Left ventricle myocardium superior (tissue), 1 donor: Measurements from ENCODE around the gene RHOB. TPM values are rescaled to one million over a fixed set of nuclear protein-coding genes. Genes with fewer than 3 reads are reported as not detected.

Source experiments
- ATAC-seq: fragments of 200-7000 bp; cut with Tn5 transposase; one replicate; pipeline ENCODE4 v1.9.1; 2020; ENCODE audit warnings: mild to moderate bottlenecking, moderate library complexity
- DNase-seq: peaks from one replicate; pipeline ENCODE4 v3.0.0-alpha.2; 2020
- intact Hi-C: fragments of 100-400 bp; cut with micrococcal nuclease; formaldehyde crosslinking; loops from one replicate; pipeline ENCODE4 v1.11.0; 2022
- total RNA-seq: library from RNA; stranded (reverse); fragmentation: NEBNext Ultra II Directional; extraction: Animal tissue kit (Norgen Biotek cat#: 25700); gene quantifications from one replicate; pipeline ENCODE4 v1.2.1, GENCODE V29; 2021
- donor health status: DM: no; HTN: yes; CAD: no; lungs with severe emphysema.

RHOB gene
- total RNA-seq, 1 donor from 2014 or later, result 182 TPM

DNA sequence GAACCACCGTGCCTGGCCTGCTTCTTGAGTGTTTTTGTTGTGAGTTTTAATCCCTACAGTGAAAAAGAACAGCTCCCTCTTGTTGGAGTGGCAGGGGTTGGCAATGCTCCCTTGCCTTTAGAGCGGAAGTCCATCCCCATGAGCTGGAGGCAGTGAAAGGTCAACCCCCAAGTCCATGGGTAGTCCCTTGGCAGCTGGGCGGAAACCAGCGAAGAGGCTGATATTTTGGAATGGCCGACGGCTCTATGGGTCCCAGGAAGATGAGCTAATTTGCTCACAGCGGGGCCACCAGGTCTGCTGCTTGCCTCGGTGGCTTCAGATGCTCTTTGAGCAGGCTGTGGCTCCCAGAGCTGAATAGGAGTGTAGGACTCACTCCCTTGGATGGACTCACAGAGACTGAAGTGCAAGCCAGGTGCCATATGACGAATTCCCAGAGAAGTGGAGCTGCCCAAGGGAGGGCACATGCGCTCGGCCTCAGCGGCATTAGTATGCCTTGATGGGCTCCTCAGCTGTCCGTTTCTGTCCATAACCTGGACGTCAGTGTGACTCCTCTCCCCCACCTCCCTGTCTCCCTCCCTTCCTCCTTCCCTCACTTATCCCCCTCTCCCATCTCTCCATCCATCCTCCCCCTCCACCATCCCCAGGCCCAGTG is 25.4 kb upstream of the RHOB start:
- intact Hi-C loops, result no loop called here
- no peak for ATAC-seq
- no peak for DNase-seq

DNA sequence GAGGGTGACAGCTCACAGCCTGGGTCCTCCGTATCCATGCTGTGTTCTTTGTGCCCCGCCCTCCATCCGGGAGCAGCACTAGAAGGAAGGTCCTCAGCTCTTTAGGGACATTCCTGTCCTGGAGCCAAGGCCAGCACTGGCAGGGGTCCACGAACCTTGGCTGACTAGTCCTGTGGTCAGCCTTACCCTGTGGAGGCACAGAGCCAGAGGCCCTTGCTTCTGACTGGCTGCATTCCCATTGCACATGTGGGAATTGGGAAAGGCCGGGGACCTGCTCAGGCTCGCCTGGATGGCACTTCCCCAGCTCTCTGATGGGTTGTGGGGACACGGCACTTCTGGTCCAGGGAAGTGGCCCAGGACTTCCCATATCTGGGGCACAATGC is 24.9 kb upstream of the RHOB start:
- intact Hi-C loops, result no loop called here
- ATAC-seq (peak; percentile 85), DNase-seq (peak; percentile 97)

DNA sequence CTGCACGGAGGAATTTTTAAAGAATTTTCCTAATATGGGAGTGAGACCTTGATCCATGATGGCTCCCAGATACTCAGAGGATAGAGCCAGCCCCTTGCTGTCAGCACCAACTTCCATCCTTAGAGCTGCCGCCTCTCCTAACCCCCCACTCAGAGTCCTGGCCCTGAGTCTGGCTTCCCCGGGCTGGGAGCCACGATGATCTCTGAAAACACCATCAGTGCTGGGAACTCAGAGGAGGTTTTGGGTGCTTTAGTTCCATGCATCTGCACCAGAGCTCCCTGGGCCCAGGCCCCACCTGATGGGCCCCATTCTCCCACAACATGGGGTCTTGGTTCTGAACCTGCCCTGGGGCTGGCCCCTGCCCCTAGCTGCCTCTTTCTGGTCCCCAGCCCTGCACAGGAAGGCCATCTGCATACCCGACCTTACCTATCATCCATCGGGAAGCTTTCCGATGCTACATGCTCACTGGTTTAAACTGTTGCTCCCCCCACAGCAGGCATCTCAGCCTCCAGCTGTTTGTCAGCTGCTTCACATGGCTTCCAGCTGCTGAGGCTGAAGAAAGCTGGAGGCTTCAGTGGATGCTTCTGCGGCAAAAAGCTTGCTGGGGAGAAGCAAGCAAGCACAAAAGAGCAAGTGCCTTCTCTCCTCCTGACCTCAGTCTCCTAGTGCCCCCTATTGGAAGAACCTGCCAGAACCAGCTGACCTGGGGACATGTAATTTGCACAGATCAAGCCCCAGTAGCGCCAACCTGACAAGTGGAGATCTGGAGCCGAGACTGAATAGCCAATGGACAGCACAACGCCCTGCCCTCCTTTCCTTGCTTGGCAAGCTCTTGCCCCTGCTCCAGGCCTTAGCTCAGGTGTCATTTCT is 24.2 kb upstream of the RHOB start:
- DNase-seq (peak; percentile 68), ATAC-seq (peak; percentile 61)
- intact Hi-C loops, result no loop called here

DNA sequence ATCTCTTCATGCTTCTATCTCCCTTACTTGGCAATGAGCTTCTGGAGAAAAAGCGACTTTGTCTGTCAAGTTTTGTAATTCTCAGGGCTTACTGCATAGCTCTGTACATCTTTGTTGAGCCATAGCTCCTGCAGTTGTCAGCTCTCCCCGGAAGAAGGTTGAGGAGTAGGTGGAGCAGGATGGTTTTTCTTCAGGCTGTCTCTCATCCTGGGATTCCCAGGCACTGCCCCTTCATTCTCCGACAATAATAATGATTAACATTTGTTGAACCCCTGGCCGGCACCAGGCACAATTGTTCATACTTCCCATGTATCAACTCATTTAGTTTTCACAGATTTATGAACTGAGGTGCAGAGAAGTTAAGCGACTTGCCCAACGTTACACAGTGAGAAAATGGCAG is 23.5 kb upstream of the RHOB start:
- intact Hi-C loops, result no loop called here

DNA sequence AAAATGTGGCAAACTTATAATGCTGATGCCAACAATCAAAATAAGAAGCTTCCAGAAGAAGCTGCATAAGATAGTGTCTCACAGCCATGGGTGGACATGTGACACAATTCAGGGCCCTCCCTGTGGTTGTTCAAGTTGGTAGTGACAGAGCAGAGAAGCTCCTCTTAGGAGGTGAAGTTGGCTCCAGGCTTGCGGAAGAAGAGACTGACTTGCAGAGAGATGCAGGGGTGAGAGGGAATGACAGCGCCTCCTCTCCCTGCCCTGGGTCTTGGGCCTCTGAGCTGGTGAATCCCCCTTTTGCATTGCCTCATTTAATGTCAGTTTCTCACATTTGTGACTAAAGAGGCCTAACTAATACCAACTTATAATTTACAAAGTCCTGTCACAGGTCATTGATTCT is 23.0 kb upstream of the RHOB start:
- no peak for ATAC-seq
- DNase-seq, result no peak
- intact Hi-C loops, result no loop called here

More for the DNA sequence above, 23.5 kb upstream of the RHOB start:
- DNase-seq (no peak), ATAC-seq (no peak)

- intact Hi-C loops, result no loop called here
- DNase-seq (peak; percentile 68), ATAC-seq (peak; percentile 11)
Measured at GRCh38 chr2:20424300-20425290, 22.3 kb upstream of the RHOB start.

DNA sequence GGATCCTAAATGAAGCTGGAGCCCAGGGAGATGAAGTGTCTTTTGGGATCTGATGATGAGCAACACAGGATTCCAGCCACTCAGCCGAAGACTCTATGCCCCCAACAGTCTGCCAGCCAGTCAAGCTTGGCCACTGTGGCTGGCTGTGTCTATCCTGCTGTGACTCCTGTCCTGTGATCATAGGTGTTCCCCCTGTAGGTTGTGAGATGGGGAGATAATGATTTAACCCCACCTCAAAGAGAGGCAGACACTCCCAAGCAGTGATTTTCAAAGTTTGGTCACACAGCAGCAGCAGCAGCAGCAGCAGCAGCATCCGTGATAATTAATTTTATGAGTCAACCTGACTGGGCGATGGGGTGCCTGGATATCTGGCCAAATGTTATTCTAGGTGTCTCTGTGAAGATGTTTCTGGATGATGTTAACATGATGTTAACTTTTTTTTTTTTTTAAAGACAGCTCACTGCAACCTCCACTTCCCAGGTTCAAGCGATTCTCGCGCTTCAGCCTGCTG is 21.4 kb upstream of the RHOB start:
- intact Hi-C loops, result no loop called here
- DNase-seq, result no peak
- no peak for ATAC-seq

DNA sequence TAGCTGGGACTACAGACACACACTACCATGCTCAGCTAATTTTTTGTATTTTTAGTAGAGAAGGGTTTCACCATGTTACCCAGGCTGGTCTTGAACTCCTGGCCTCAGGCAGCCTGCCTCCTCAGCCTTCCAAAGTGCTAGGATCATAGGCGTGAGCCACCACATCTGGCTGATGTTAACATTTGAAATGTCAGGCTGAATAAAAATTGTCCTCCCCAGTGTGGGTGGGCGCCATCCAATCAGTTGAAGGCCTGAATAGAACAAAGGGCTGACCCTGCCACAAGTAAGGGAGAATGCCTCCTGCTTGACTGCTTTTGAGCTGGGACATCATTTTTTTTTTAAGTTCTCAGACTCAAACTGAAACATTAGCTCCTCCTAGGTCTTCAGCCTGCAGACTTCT is 21.0 kb upstream of the RHOB start:
- no peak for ATAC-seq
- intact Hi-C loops, result no loop called here
- DNase-seq, result no peak

DNA sequence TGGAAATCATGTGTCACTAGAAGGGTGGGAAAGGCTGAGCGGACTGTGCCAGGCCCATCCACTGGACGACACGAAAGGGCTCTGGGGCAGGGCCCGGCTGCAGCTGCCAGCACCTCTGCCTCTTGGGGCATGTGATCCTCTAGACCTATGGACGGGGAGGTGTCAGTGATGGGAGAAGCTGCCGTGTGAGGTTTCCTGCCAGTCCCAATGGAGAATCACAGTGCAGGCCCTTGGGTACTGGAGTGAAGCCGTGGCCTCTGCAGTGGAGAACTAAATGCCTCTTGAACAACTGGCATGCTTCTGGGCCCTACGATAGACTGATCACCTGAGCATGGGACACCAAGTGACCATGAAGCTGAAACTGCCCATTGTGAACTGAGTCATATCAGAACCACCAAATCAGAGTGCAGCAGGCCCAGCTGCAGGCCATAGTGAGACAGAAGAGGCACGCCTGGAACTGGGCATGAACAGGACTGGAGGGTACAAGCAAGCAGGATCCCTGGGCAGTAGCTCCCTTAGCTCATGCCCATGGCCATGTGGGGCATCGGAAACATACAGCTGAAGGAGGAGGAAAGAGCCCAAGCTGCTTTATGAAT is 18.8 kb upstream of the RHOB start:
- no peak for DNase-seq
- ATAC-seq, result no peak
- intact Hi-C loops, result no loop called here

GRCh38 chr2:20428717-20429490 is 18.0 kb upstream of the RHOB start:
- ATAC-seq, result no peak
- no peak for DNase-seq
- intact Hi-C loops, result no loop called here

- DNase-seq, result no peak
- peak; percentile 86 for ATAC-seq
- intact Hi-C loops, result no loop called here
Measured at GRCh38 chr2:20429528-20429927, 17.3 kb upstream of the RHOB start.

- no peak for ATAC-seq
- intact Hi-C loops, result no loop called here
- DNase-seq, result no peak
Measured at GRCh38 chr2:20430035-20430434, 16.8 kb upstream of the RHOB start.

DNA sequence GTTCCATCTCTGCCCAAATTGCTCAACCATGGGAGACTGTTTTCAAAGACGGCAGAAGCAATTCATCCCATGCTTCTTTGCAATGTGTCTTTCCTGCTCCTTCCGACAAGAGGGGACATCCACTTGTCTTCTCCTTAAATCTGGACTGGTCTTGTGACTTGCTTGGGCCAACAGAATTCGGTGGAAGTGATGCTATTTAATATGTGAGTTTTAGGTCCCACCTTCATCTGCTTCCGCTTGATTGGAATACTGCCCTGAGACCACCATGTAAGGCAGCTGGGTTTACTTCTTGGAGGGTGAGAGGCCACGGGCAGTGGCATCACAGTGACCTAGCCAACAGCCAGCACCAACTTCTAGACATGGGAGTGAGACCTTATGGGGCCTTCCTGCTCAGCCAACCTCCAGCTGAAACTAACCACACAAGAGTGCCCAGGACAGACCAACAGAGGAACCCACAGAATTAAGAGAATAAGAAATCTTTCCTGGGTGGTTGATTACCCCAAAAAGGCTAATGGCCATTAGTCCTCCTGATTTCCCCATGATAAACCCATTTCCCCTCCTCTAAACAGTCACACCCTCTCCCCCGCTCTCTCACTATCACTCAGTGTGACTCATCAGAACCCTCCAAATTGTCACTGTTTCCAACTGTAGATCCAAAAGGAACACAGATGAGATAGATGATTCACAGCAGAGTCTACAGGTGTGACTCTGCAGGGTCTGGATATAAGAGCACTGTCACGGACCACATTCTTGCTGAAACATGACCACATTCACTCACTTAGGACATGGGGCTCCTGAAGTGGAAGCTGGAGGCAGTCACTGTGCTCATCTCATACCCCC is 16.2 kb upstream of the RHOB start:
- intact Hi-C loops, result no loop called here
- peak; percentile 5 for ATAC-seq

DNA sequence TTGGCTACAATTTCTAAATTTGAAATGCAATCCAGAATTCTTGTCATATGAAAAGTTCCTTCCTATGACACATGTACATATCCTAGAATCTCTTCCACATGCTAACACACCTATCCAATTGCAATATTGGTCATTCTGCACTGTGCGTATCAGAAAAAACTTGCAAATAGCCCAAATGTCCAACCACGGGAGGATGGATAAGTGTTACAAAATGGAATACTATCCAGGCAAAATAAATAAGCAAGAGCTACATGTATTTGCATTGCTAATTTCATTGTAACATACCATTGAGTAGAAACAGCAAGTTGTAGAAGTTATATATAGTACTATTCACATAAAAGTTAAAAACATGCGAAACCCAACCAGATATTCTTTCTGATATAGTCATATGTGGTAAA is 15.6 kb upstream of the RHOB start:
- ATAC-seq, result no peak
- DNase-seq, result no peak
- intact Hi-C loops, result no loop called here

More for the DNA sequence above, 16.2 kb upstream of the RHOB start:
- no peak for DNase-seq

DNA sequence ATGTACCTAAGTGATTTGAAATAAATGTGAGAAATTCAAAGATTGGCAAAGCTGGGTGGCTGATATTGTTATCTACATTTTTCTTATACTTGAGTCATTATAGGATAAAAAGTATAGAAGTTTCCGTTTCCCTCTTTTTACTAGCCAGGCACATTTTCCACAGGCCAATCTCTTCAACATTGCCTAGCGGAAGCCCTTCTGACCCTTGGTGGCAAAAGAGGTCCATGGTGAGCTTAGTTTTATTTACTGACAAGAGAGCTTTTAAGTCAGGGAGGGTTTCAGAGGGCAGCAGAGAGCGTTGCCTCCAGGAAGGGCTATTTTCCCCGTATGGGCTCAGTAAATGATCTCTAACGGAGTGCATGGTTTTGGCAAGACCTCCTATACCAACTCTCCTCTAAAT is 15.1 kb upstream of the RHOB start:
- intact Hi-C loops, result no loop called here

GRCh38 chr2:20432714-20433113 is 14.2 kb upstream of the RHOB start:
- ATAC-seq (no peak), DNase-seq (no peak)
- intact Hi-C loops, result no loop called here

More for the DNA sequence above, 15.1 kb upstream of the RHOB start:
- no peak for DNase-seq
- no peak for ATAC-seq

DNA sequence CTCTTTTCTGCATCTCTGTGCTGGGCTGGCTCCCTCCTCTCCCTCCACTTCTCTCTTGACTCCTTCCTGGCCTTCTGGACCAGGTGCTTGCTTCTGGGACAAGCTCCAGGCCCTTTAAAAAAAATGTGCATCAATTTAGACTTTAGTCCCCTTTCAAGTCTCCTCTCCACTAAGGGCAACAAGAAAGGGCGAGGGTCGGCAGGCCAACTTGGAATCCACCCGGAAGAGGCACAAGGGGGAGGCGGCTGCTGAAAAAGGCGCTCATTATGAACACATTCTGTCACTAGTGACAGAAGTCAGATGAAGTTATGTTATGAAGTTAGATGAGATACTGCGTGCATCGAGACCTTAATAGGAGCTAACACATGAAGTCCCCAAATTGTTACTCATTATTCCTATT is 13.6 kb upstream of the RHOB start:
- ATAC-seq (no peak), DNase-seq (no peak)
- intact Hi-C loops, result no loop called here
